K562 (cell line): ENCODE data around the gene LIX1L. TPM values are rescaled to one million over a fixed set of nuclear protein-coding genes. Genes with fewer than 3 reads are reported as not detected.

Source experiments
- ASH1L ChIP-seq: fragments of 450-650 bp; IDR thresholded peaks from 2 replicates; pipeline ENCODE4 v1.6.1; 2018; ENCODE audit warnings: borderline replicate concordance, mild to moderate bottlenecking, low read depth; ENCODE audit not compliant: partially characterized antibody
- CAMTA2 ChIP-seq: fragments of 250-450 bp; sonication (Bioruptor Pico); conservative IDR thresholded peaks from 2 replicates; pipeline ENCODE4 v1.5.1; 2022
- CBX2 ChIP-seq: fragments of 200-600 bp; sonication (generic); IDR thresholded peaks from one replicate; pipeline ENCODE4 v1.6.1; 2012; ENCODE audit warnings: mild to moderate bottlenecking, low read length, inconsistent platforms; ENCODE audit not compliant: insufficient read depth, poor library complexity, severe bottlenecking
- CCNT2 ChIP-seq: IDR thresholded peaks from 2 replicates; pipeline ENCODE4 v1.6.1; 2011; ENCODE audit warnings: borderline replicate concordance, low read depth, mild to moderate bottlenecking, moderate library complexity, mixed read lengths, low read length; ENCODE audit not compliant: insufficient read length; ENCODE audit errors: extremely low read depth
- E2F3 ChIP-seq: fragments of 250-450 bp; sonication (Bioruptor Pico); IDR thresholded peaks from 2 replicates; pipeline ENCODE4 v1.4.0; 2020; ENCODE audit warnings: mild to moderate bottlenecking
- FOXM1 ChIP-seq, 2 experiments: fragments of 450-650 bp in 1 of 2; sonication (generic) in 1 of 2; formaldehyde crosslinking in 1 of 2; IDR thresholded peaks; 2 replicates each; pipeline versions ENCODE4 v1.6.1 to v1.9.0; 2017 to 2022; ENCODE audit warnings: low read depth in 2 of 2, mild to moderate bottlenecking in 2 of 2, missing genetic modification reagents in 1 of 2, moderate library complexity in 1 of 2
- HNRNPH1 ChIP-seq: fragments of 200-400 bp; formaldehyde crosslinking; optimal IDR thresholded peaks from 2 replicates; pipeline ENCODE3; 2017; ENCODE audit warnings: low read depth, mild to moderate bottlenecking, low read length, moderate library complexity
- MCM5 ChIP-seq: fragments of 450-650 bp; IDR thresholded peaks from 2 replicates; pipeline ENCODE4 v1.6.1; 2016; ENCODE audit warnings: low read depth
- MEF2D ChIP-seq: conservative IDR thresholded peaks from 2 replicates; pipeline ENCODE4 v1.6.1; 2016; ENCODE audit warnings: low read depth, missing genetic modification characterization, missing compliant biosample characterization
- NONO ChIP-seq, 2 experiments: fragments of 200-400 bp in 1 of 2; fragments of 450-650 bp in 1 of 2; formaldehyde crosslinking in 1 of 2; IDR thresholded peaks; 2 replicates each; pipeline ENCODE4 v1.6.1; 2017; ENCODE audit warnings: low read depth in 2 of 2, mild to moderate bottlenecking in 2 of 2, moderate library complexity in 2 of 2, low read length in 1 of 2
- PRMT5 ChIP-seq: sonication (generic); formaldehyde crosslinking; IDR thresholded peaks from 2 replicates; pipeline ENCODE4 v1.5.0; 2020; ENCODE audit warnings: missing genetic modification reagents
- SRSF3 ChIP-seq: fragments of 200-400 bp; formaldehyde crosslinking; IDR thresholded peaks from 2 replicates; pipeline ENCODE4 v1.6.1; 2016; ENCODE audit warnings: mild to moderate bottlenecking, low read length, moderate library complexity; ENCODE audit not compliant: insufficient read depth
- SUPT5H ChIP-seq: fragments of 450-650 bp; IDR thresholded peaks from 2 replicates; pipeline ENCODE4 v1.6.1; 2016
- TAF15 ChIP-seq: fragments of 200-400 bp; formaldehyde crosslinking; IDR thresholded peaks from 2 replicates; pipeline ENCODE4 v1.6.1; 2017; ENCODE audit warnings: mild to moderate bottlenecking, low read depth, low read length, moderate library complexity
- ZFPM2 ChIP-seq: fragments of 250-450 bp; sonication (Bioruptor Pico); IDR thresholded peaks from 2 replicates; pipeline ENCODE4 v1.5.1; 2022; ENCODE audit warnings: mild to moderate bottlenecking
- polyA plus RNA-seq, 8 experiments: library from polyadenylated mRNA; depleted of rRNA in 4 of 8; stranded (reverse) in 5 of 8; unstranded in 3 of 8; fragments of >200 nt; fragmentation: Nextera tagmentation in 2 of 8; fragmentation: Illumina TruSeq in 1 of 8; extraction: Ambion mirVana in 2 of 8; extraction: Trizol in 1 of 8; gene quantifications; 2 replicates each; pipeline versions ENCODE4 v1.2.1 to v1.2.3, GENCODE V29; 2011 to 2014; ENCODE audit warnings: inconsistent platforms in 1 of 8, missing spikeins in 1 of 8
- total RNA-seq, 7 experiments: library from RNA; depleted of rRNA in 6 of 7; stranded (reverse); fragments of >200 nt in 6 of 7; fragmentation: Illumina TruSeq in 2 of 7; extraction: Trizol in 2 of 7; gene quantifications; 2 replicates each; pipeline versions ENCODE4 v1.2.1 to v1.2.3, GENCODE V29; 2011 to 2021; ENCODE audit warnings: low replicate concordance in 1 of 7
- TF ChIP-seq, protein P1 (sequence below): IDR thresholded peaks from 3 replicates; pipeline ENCODE4 v1.6.1; 2011; ENCODE audit warnings: borderline replicate concordance, mild to moderate bottlenecking; ENCODE audit not compliant: insufficient read length, insufficient read depth
- TF ChIP-seq, protein P2 (sequence below): sonication (generic); formaldehyde crosslinking; IDR thresholded peaks from 2 replicates; pipeline ENCODE4 v1.8.0; 2022; ENCODE audit warnings: missing genetic modification reagents, mild to moderate bottlenecking, borderline replicate concordance
- TF ChIP-seq, protein P3 (sequence below): sonication (generic); formaldehyde crosslinking; IDR thresholded peaks from 2 replicates; pipeline ENCODE4 v1.8.0; 2022; ENCODE audit warnings: mild to moderate bottlenecking, missing genetic modification reagents
- TF ChIP-seq, protein P4 (sequence below): sonication (generic); formaldehyde crosslinking; IDR thresholded peaks from 2 replicates; pipeline ENCODE4 v1.8.0; 2023; ENCODE audit warnings: mild to moderate bottlenecking, missing genetic modification reagents
- TF ChIP-seq, protein P5 (sequence below): fragments of 250-450 bp; sonication (Bioruptor Pico); IDR thresholded peaks from 2 replicates; pipeline ENCODE4 v1.8.0; 2022; ENCODE audit warnings: moderate library complexity, mild to moderate bottlenecking, inconsistent platforms
- TF ChIP-seq, protein P6 (sequence below): sonication (generic); formaldehyde crosslinking; IDR thresholded peaks from 2 replicates; pipeline ENCODE4 v1.9.0; 2022; ENCODE audit warnings: mild to moderate bottlenecking, missing genetic modification reagents

The LIX1L gene
- total and polyA plus RNA-seq, 9 of the 15 experiments (the other 6 are each of a cell fraction or from before 2014, with no cell fraction given): 4.6 to 26.5 (median 12.5) TPM

DNA sequence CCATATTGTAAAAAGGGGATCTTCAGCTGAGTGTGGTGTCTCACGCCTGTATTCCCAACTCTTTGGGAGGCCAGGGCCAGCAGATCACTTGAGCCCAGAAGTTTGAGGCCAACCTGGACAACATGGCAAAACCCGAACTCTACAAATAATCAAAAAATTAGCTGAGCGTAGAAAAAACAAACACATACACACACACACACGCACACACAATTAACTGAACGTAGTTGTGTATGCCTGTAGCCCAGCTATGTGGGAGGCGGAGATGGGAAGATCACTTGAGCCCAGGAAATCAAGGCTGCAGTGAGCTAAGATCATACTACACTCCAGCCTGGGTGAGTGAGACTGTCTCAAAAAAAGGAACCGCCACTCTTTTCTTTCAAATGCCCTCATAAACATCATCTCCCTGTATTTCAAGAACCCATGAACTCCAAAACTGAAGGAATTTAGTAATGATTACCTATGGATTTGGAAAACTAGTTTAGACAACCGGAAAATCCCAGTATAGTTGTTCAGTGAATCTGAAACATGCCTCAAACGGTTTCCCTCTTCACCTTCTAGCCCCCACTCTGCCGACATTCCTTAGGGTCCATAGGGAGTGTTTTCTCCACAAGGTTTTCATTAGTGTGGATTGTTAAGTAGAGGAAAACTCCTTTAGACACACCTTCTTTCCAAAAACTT lies 34.1 kb upstream of the LIX1L start (continued):
- TF ChIP-seq, protein P1, sequence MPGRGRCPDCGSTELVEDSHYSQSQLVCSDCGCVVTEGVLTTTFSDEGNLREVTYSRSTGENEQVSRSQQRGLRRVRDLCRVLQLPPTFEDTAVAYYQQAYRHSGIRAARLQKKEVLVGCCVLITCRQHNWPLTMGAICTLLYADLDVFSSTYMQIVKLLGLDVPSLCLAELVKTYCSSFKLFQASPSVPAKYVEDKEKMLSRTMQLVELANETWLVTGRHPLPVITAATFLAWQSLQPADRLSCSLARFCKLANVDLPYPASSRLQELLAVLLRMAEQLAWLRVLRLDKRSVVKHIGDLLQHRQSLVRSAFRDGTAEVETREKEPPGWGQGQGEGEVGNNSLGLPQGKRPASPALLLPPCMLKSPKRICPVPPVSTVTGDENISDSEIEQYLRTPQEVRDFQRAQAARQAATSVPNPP: no peak
- no peak for TF ChIP-seq HNRNPH1
- TF ChIP-seq SRSF3: no peak
- TF ChIP-seq E2F3 (CRISPR knock-in tag): peak; percentile 66; the same call in 1 of the 2 replicates
- peak; percentile 90 for TF ChIP-seq CCNT2
- no peak for TF ChIP-seq CBX2
- TF ChIP-seq SUPT5H: peak; percentile 98
- TF ChIP-seq, protein P2, sequence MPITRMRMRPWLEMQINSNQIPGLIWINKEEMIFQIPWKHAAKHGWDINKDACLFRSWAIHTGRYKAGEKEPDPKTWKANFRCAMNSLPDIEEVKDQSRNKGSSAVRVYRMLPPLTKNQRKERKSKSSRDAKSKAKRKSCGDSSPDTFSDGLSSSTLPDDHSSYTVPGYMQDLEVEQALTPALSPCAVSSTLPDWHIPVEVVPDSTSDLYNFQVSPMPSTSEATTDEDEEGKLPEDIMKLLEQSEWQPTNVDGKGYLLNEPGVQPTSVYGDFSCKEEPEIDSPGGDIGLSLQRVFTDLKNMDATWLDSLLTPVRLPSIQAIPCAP: no peak
- TF ChIP-seq FOXM1 (IDR thresholded peaks at IDR 0.05; ENCODE audit: low read depth): no peak
- no peak for TF ChIP-seq FOXM1 (CRISPR knock-in tag; IDR thresholded peaks at IDR 0.05; ENCODE audit: low read depth)
- peak in 1 of 2 experiments; percentile 5; a peak in 1 of 4 replicates for TF ChIP-seq NONO (IDR thresholded peaks at IDR 0.05; ENCODE audit: low read depth in 2 of 2, low read length in 1 of 2)
- TF ChIP-seq, protein P3, sequence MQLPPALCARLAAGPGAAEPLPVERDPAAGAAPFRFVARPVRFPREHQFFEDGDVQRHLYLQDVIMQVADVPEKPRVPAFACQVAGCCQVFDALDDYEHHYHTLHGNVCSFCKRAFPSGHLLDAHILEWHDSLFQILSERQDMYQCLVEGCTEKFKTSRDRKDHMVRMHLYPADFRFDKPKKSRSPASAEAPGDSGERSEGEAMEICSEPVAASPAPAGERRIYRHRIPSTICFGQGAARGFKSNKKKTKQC (CRISPR knock-in tag): no peak
- TF ChIP-seq TAF15: no peak
- TF ChIP-seq MCM5: no peak
- peak; percentile 89; the same call in 1 of the 2 replicates for TF ChIP-seq CAMTA2
- no peak for TF ChIP-seq ASH1L
- no peak for TF ChIP-seq PRMT5 (CRISPR knock-in tag)
- TF ChIP-seq MEF2D: no peak
- TF ChIP-seq, protein P4, sequence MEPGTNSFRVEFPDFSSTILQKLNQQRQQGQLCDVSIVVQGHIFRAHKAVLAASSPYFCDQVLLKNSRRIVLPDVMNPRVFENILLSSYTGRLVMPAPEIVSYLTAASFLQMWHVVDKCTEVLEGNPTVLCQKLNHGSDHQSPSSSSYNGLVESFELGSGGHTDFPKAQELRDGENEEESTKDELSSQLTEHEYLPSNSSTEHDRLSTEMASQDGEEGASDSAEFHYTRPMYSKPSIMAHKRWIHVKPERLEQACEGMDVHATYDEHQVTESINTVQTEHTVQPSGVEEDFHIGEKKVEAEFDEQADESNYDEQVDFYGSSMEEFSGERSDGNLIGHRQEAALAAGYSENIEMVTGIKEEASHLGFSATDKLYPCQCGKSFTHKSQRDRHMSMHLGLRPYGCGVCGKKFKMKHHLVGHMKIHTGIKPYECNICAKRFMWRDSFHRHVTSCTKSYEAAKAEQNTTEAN (CRISPR knock-in tag): no peak
- TF ChIP-seq, protein P5, sequence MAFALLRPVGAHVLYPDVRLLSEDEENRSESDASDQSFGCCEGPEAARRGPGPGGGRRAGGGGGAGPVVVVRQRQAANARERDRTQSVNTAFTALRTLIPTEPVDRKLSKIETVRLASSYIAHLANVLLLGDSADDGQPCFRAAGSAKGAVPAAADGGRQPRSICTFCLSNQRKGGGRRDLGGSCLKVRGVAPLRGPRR (CRISPR knock-in tag): no peak
- peak; percentile 98 for TF ChIP-seq ZFPM2
- TF ChIP-seq, protein P6, sequence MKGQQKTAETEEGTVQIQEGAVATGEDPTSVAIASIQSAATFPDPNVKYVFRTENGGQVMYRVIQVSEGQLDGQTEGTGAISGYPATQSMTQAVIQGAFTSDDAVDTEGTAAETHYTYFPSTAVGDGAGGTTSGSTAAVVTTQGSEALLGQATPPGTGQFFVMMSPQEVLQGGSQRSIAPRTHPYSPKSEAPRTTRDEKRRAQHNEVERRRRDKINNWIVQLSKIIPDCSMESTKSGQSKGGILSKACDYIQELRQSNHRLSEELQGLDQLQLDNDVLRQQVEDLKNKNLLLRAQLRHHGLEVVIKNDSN: no peak
